ENCODE results near the gene CEP72.

Gene CEP72

GRCh38 chr5:608429-609370, 3.4 kb upstream of the CEP72 start:
- no peak for DNase-seq
- TF ChIP-seq POLR2A (IDR thresholded peaks at IDR 0.05; ENCODE audit: low read length) (no peak), GATA1 (IDR thresholded peaks at IDR 0.05; ENCODE audit: low read depth, low read length) (no peak)

DNA sequence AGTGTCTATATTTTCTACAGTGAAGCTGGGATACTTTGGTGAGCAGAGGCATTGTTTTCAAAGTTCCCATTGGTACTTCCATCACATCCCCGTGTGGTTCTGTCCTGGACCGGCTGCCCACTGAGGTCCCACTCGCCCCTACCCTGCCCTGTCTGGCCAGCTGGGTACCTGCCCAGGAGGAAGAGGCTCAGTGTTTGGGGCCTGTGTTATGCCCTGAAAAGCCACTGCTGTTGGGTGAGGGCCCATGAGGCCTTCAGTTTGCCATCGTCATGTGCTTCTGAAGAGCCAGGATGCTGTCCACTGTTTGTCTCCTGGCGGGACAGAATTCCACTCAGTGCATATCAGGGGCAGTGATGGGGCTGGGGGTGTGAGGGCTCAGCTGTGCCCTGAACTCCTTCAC, 2.6 kb upstream of the CEP72 start:
- TF ChIP-seq GATA1 (IDR thresholded peaks at IDR 0.05; ENCODE audit: low read depth, low read length) (no peak), POLR2A (IDR thresholded peaks at IDR 0.05; ENCODE audit: low read length) (no peak)

DNA sequence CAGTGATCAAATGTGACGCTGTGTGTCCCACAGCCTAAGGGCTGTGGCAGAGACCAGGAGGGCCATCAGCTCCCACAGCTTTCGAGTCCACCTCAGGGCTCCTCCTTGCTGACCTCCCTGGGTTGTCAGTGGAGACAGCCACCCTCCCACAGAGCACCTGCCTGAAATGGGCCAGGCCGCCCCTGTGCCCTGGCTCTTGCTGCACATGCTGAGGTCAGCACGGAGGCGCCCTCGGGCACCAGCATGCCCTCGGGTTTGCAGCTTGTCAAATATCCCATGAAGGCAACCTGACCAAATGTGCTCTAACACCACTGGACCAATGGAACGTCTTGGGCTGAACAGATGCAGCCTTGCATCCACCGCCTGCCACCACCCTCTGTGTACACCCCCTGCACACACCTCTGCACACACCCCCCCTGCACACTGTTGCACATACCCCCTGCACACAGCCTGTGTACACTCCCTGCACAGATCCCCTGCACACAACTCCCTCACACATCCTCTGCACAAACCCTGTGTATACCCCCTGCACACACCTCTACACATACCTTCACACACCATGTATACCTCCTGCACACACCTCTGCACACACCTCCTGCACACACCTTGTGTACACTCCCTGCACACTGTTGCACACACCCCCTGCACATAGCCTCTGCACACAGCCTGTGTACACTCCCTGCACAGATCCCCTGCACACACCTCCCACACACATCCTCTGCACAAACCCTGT, 2.0 kb upstream of the CEP72 start:
- DNase-seq, result no peak
- TF ChIP-seq GATA1 (IDR thresholded peaks at IDR 0.05; ENCODE audit: low read depth, low read length), result no peak
- TF ChIP-seq POLR2A (IDR thresholded peaks at IDR 0.05; ENCODE audit: low read length), result no peak

More for the DNA sequence above, 2.6 kb upstream of the CEP72 start:
- no peak for DNase-seq

DNA sequence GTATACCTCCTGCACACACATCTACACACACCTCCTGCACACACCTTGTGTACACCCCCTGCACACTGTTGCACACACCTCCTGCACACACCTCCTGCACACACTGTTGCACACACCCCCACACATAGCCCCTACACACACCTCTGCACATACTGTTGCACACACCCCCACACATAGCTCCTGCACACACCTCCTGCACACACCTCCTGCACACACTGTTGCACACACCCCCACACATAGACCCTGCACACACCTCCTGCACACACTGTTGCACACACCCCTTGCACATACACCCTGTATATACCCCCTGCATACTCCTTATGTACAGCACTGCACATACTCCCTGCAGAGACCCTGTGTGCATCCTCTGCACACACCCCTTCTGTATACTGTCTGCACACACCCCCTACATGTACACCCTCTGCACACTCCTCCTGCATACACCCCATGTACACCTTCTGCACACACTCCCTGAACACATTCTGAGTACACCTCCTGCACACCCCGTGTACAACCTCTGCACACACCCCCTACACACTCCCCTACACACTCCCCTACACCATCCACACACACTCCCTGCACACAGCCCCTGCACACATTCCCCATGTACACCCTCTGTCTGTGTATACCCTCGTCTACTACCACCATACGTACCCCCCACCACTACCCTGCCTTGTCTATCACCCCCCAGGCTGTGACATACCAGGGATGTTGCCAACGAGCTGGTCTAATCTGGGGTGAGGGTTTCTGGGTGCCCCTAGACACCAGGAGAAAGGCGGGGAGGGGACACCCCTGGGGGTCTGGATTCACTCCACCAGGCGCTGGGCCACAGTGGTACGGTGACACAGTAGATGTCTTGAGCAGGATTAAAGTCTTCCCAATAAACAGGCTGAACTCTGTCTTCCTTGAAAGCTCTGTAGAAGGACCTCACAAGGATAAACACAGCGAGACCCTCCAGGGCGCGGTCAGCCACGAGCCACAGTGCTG, 1.1 kb upstream of the CEP72 start:
- no peak for TF ChIP-seq POLR2A (IDR thresholded peaks at IDR 0.05; ENCODE audit: low read length)
- no peak for TF ChIP-seq GATA1 (IDR thresholded peaks at IDR 0.05; ENCODE audit: low read depth, low read length)
- no peak for DNase-seq

GRCh38 chr5:612498-613424, 621 bp downstream of the CEP72 start:
- TF ChIP-seq GATA1 (IDR thresholded peaks at IDR 0.05; ENCODE audit: low read depth, low read length) (no peak), POLR2A (IDR thresholded peaks at IDR 0.05; ENCODE audit: low read length) (no peak)
- DNase-seq, result peak; percentile 68 to 77

- TF ChIP-seq GATA1 (IDR thresholded peaks at IDR 0.05; ENCODE audit: low read depth, low read length), result no peak
- TF ChIP-seq POLR2A (IDR thresholded peaks at IDR 0.05; ENCODE audit: low read length), result no peak
- DNase-seq, result no peak
Observed at GRCh38 chr5:616484-617039, 4.4 kb downstream of the CEP72 start.

DNA sequence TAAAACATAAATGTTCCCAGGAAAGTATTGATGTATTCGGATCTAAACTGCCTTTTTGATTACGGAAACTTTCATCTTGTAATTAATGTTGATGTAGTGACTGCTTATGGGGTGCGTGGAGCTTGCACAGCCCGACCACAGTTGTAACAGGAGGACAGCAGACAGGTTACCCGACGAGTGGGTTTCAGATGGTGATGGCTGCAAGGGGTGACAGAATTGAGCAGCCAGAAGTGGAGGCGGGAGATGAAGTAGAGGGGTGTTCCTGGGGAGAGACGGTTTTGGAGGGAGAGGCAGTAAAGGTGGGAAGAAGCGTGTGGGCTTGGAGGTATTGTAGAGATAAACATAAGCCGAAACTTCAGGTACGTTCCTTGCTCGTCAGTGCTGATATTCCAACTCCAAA, 5.8 kb downstream of the CEP72 start:
- DNase-seq, result no peak
- TF ChIP-seq POLR2A (IDR thresholded peaks at IDR 0.05; ENCODE audit: low read length) (no peak), GATA1 (IDR thresholded peaks at IDR 0.05; ENCODE audit: low read depth, low read length) (no peak)

- no peak for DNase-seq
- TF ChIP-seq GATA1 (IDR thresholded peaks at IDR 0.05; ENCODE audit: low read depth, low read length) (no peak), POLR2A (IDR thresholded peaks at IDR 0.05; ENCODE audit: low read length) (no peak)
Observed at GRCh38 chr5:618450-618849, 6.3 kb downstream of the CEP72 start.

DNA sequence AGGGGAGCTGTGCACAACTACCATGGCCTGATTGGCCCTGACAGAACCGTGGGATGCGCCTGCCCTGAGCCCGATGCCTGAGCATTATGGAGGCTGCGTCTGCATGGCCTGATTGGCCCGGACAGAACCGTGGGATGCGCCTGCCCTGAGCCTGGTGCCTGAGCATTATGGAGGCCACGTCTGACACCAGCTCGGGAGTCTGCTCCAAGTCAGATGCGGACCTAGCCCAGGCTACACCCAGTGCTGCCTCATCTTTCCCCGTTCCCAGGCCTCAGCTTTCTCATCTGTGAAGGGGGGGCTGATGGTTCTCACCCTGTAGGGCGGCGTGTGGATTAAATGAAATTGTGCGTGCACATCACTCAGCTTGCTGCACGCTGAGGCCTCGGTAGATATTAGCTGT, 7.3 kb downstream of the CEP72 start:
- no peak for TF ChIP-seq GATA1 (IDR thresholded peaks at IDR 0.05; ENCODE audit: low read depth, low read length)
- TF ChIP-seq POLR2A (IDR thresholded peaks at IDR 0.05; ENCODE audit: low read length), result no peak

DNA sequence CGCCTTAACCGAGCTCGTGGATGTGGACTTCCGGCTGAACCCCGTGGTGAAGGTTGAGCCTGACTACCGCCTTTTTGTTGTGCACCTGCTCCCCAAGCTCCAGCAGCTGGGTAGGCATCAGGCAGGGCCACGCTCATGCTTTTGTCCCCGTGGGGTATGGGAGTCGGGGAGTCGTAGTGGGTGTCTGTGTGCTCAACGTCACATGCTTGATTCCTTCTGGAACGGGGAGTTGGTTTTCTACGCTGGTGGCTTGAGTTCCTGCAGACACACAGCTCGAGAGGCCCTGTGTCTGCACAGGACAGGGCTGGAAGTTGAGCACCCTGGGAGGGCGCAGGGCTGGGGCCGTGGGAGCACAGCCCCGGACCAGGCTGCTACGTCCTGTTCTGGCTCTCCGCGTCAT, 8.0 kb downstream of the CEP72 start:
- TF ChIP-seq POLR2A (IDR thresholded peaks at IDR 0.05; ENCODE audit: low read length) (no peak), GATA1 (IDR thresholded peaks at IDR 0.05; ENCODE audit: low read depth, low read length) (no peak)
- DNase-seq, result no peak

More for the DNA sequence above, 7.3 kb downstream of the CEP72 start:
- no peak for DNase-seq

- TF ChIP-seq GATA1 (IDR thresholded peaks at IDR 0.05; ENCODE audit: low read depth, low read length), result no peak
- no peak for TF ChIP-seq POLR2A (IDR thresholded peaks at IDR 0.05; ENCODE audit: low read length)
- no peak for DNase-seq
Observed at GRCh38 chr5:620586-621180, 8.5 kb downstream of the CEP72 start.

DNA sequence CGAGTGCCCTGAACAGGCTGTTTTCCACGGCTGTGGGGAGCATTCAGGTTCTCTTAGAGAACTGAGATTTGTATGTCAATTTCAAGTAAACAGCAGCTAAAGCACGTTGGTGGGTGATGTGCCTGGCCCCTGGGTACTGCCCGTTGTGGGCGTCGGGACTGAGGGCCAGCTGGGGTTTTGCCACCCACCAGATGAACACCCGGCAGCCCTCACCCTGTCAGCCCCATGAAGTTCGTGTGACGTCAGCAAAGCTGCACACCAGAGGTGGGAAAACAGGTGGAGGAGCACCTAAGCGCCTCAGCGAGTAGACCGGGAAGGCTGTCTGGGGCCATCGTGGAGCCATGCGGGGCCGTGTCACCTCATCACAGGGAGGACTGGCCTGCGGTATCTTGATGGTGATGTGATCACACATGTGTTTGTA, 9.2 kb downstream of the CEP72 start:
- no peak for DNase-seq
- no peak for TF ChIP-seq GATA1 (IDR thresholded peaks at IDR 0.05; ENCODE audit: low read depth, low read length)
- no peak for TF ChIP-seq POLR2A (IDR thresholded peaks at IDR 0.05; ENCODE audit: low read length)
